ENCODE results near the gene KRT71. TPM values are rescaled to one million over a fixed set of nuclear protein-coding genes. Genes with fewer than 3 reads are reported as not detected.

KRT71 gene
- total RNA-seq, 1 donor = not detected

DNA sequence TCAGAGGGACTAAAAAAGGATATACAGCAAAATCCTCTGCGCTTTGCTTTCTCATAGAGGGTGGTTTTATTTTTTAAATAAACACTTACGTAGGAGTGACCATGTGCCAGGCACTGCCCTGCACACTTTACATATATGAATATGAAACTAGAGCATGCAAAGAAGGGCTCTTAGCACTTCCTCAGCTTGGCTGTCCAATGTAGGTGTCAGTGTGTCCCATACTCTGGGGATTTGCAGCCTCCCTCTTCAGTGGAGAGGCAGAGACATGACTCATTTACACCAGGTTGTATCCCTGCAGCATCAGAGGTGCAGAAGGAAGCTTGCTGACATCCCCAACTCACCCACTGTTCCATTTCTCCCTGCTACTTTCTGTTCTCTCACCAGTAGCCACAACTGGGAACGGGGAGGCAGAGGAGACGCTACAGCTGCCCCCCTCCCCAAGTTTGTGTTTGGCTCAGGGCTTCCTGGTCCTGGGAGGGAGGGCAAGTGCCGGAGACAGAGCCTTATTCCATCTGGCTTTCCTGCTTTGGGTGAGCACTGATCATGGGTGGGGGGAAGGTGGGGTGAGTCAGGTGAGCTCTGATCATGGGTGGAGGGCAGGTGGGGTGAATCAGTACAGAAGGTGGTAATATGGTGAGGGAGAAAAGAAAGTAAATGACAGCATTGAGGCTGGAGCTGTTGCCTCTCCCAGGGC is 27.9 kb downstream of the KRT71 start:
- no peak for DNase-seq (ENCODE audit: low read depth)
- H3K4me3 ChIP-seq (ENCODE audit: low read depth, low read length) = no peak overlapping the region
- TF ChIP-seq, protein P1, sequence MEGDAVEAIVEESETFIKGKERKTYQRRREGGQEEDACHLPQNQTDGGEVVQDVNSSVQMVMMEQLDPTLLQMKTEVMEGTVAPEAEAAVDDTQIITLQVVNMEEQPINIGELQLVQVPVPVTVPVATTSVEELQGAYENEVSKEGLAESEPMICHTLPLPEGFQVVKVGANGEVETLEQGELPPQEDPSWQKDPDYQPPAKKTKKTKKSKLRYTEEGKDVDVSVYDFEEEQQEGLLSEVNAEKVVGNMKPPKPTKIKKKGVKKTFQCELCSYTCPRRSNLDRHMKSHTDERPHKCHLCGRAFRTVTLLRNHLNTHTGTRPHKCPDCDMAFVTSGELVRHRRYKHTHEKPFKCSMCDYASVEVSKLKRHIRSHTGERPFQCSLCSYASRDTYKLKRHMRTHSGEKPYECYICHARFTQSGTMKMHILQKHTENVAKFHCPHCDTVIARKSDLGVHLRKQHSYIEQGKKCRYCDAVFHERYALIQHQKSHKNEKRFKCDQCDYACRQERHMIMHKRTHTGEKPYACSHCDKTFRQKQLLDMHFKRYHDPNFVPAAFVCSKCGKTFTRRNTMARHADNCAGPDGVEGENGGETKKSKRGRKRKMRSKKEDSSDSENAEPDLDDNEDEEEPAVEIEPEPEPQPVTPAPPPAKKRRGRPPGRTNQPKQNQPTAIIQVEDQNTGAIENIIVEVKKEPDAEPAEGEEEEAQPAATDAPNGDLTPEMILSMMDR (IDR thresholded peaks at IDR 0.05; ENCODE audit: insufficient read depth, low read length) = no peak

DNA sequence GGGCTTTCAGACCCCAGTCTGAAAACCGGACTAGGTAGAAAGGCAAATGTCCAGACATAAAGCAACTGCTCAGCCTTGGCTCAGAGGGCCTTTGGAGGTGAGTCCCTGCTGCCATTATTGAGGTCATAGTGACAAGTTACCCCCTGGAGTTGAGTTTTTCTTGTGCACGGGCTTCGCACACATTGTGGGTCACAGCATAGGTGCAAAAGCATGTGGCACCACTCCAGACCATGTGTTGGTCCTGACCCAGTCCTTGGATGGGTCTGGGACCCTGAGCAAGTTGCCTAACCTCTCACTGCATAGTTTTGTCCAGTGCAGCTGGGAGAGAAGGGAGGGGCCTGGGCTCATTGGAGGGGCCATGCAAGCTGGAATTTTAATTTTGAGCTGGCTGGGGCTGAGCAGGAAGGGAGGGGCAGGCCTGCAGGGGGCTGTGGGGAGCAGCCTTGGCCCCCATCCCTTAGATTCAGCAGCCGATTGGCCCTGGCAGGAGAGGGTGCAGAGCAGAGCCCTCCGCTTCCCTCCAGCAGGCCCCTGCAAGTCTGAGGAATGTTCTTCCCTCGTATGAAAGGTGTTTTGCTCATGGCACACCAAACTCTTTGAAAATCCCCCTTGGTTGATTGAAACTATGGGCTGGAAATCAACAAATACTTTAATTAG is 28.6 kb downstream of the KRT71 start:
- H3K4me3 ChIP-seq (ENCODE audit: low read depth, low read length) = no peak overlapping the region
- DNase-seq (ENCODE audit: low read depth) = no peak
- TF ChIP-seq, protein P1 (IDR thresholded peaks at IDR 0.05; ENCODE audit: insufficient read depth, low read length) = no peak

DNA sequence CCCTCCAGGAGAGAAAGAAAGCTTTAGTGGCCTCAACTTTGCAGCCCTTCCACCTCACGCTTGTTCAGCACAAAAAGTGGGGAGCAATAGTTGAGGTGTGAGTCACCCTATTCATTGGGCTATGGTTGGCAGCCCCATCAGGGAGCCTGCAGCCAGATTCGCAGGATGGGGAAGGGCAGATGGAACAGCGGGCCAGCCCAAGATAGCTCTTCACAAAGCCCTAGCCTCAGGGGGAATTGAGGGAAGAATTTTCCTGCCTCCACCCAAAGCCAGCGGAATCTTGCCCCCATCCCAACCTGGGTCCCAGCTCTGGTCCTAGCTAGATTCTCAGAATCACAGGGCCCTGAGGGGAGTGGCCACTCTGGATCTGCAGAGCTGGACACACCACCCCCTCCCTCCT is 29.1 kb downstream of the KRT71 start:
- no peak overlapping the region for H3K4me3 ChIP-seq (ENCODE audit: low read depth, low read length)
- no peak for DNase-seq (ENCODE audit: low read depth)
- TF ChIP-seq, protein P1 (IDR thresholded peaks at IDR 0.05; ENCODE audit: insufficient read depth, low read length) = no peak

DNA sequence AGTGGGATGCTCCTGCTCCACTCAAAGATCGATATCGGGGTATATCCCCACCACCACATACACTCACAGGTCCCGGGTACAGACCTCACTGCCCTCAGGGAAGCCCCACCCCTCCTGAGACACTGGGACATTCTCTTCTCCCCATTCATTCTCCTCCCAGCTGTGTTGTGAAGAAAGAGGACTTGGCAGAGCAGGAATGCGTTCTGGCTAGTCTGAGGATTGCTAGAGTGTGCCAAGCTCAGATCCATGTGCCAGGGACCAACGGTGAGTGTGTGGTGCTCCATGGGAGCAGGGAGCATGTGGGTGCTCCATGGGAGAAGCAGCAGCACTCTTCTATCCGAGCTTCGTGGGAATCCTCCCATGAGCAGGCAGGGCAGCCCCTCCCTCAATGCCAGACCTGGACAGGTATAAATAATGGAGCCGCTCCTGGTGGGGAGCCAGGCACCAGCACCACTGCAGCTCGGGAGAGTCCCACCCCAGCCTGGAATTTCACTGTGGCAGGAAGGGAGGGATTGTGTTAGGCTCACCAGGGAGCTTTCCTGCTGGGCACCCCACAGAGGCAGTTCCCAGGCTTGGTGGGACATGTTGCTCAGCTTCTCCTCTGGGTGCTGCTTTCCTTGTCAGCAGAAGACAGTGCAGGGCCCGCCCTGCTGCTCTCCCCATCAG is 30.5 kb downstream of the KRT71 start:
- TF ChIP-seq, protein P1 (IDR thresholded peaks at IDR 0.05; ENCODE audit: insufficient read depth, low read length) = no peak
- H3K4me3 ChIP-seq (ENCODE audit: low read depth, low read length) = no peak overlapping the region
- no peak for DNase-seq (ENCODE audit: low read depth)

DNA sequence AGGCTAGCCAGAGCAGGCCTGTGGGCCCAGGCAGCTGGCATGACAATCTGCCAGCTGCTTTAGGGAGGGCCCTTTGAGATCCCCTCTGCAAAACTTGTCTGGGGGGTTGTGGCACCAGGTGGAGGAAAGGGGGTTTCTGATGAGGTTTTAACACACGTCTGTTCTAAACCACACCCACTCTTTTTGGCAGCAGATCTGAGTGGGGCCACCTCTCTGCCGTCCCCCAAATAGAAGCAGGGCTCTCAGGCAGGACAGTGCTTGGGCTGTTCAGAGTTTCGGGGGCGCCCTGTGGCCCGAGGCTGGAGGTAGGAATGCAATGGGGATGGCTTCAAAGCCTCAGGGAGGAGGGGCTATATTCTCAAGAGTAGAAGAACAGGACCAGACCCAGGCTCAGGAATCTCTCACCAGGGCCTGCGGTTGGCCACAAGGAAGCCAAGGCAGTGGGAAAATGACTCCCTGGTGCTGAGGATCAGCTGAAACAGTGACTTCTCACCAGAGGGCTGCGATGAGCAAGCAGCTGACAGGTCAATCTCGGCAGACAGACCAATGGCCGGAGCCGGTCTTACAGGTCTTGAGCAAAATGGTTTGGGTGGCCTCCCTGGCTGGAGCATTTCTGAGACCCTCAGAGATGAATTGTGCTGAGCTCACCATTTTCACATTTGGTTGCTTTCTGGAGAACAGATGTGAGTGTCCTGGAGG is 31.2 kb downstream of the KRT71 start:
- no peak overlapping the region for H3K4me3 ChIP-seq (ENCODE audit: low read depth, low read length)
- TF ChIP-seq, protein P1 (IDR thresholded peaks at IDR 0.05; ENCODE audit: insufficient read depth, low read length) = no peak
- no peak for DNase-seq (ENCODE audit: low read depth)

DNA sequence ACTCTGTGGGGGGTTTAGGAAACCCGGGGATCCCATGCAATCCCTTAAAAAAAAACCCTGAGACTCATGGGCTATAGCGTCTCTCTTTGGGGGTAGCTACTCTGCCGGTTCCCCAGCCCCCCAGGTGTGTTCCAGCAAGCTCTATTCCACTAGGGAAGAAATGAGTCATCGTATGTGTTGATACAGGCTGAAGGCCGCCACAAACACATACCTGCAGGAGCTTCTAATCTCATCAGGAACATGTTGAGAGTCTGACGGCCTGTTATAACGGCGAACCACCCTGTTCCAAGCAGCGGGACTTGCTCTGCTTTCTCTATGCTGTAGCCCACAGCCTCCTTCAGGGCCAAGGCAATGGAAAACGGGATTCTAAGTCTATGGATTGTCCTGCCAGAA is 31.8 kb downstream of the KRT71 start:
- DNase-seq (ENCODE audit: low read depth) = no peak
- no peak overlapping the region for H3K4me3 ChIP-seq (ENCODE audit: low read depth, low read length)
- TF ChIP-seq, protein P1 (IDR thresholded peaks at IDR 0.05; ENCODE audit: insufficient read depth, low read length) = no peak
